ENCODE measurements around the gene MSI2.

- TF ChIP-seq CTCF (IDR thresholded peaks at IDR 0.05) (no peak), POLR2A (IDR thresholded peaks at IDR 0.05) (no peak)
Measured at GRCh38 chr17:57324060-57324459, 67.7 kb downstream of the MSI2 start.

Data from adrenal gland (tissue), 5 donors.